Glomerular visceral epithelial cell (primary cell): ENCODE data around the gene MIEF1.

Source experiments
- DNase-seq: peaks from one replicate; pipeline ENCODE4 v3.0.0-alpha.2; 2016; ENCODE audit errors: extremely low spot score

The MIEF1 gene

DNA sequence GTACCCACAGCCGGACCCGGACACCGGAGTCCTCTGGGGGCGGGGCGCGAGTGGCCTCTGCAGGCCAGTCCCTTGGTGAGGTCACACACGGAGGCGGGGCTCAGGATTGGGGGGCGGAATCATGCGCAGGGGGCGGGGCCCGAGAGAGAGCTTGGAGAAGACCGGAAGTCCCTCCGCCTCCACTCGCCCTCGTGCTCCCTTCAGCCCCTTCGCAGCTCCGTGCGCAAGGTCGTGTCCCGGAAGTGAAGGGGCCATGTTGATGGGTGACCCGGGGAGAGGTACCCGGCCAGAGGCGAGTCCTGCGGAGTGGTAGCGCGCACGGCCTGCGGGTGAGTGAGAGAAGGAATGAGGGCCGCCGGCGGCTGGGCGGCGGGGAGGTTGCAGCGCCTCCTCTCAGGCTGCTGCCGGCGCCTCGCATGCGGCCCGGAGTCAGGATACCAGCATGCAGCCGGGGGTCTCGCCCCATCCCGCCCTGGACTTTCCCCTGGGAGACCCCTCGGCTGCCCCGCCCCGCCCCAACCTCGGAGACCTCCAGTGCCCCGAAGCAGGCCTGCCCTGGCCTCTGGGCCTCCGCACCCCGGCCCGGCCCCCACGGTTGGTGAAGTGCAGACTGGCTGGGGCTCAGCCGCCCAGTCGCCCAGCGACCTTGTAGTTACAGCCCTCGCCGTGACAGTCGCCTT is at the start of gene MIEF1:
TSS of gene MIEF1 (plus strand) at position 182 of the 680 bp plus-strand sequence. CDS start 9,005 bp downstream, outside the sequence.
- peak; percentile 94 for DNase-seq

DNA sequence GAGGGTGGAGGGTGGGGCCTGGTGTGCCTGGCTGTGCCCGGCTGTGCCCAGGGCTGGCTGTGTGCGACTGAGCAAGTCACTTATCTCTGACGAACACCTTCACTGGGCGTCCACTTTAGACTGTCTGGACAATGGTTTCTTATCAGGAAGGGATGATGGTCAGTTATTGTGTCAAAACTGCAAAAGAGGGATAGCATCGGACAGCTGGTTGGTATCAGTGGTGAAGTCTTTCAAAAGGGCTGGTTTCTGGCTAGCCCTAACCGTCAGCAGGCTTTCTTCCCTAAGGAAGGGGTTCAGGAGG is 49.4 kb upstream of the MIEF1 start:
- DNase-seq: no peak

DNA sequence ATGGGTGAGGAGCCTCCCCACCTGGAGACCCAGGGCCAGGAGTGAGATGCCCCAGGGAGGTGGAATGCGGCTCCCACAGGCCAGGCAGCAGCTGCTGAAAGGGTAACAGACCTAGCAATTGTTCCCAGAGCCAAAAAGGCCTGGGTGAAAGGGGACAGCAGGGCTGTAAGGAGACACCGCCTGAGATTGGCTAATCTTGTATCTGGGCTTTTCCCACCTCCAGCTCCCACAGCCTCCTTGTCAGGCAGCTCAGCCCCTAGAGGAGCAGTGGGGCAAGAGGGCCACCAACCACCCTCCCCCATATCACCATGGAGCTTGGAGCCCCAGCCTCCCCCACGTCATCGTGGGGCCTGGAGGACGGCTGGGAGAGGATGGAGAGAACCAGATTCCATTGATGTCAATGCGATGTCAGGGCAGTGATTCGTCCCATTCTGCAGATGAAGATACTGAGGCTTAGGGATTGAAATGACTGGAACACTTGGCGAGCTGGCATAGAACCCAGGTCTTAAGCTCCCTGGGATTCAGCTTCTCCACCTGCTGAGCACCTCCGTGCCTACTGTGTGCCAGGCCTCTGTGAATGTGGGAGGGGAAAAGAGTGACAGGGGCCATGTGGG is 48.2 kb upstream of the MIEF1 start:
- DNase-seq: no peak

DNA sequence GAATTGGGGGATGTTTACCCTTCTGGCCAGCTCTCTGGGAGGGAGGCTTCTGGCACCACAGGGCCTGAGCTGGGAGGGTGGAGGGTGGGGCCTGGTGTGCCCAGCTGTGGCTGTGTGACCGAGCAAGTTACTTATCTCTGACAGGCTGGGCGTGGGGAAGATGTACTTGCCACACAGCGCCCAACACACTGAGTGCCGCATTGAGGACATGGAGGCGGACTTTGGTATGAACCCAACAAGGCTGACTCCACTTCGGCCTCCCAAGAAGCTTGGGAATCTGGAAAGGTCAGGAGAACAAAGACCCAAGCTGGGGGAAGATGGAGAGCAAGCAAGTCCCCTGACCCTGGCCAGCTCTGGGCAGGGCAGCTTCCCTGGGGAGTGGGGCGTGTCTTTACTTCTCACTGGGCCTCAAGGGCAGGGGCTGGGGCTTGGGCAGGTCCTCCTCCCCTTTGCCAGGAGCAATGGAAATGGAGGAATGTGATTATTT is 47.7 kb upstream of the MIEF1 start:
- no peak for DNase-seq

DNA sequence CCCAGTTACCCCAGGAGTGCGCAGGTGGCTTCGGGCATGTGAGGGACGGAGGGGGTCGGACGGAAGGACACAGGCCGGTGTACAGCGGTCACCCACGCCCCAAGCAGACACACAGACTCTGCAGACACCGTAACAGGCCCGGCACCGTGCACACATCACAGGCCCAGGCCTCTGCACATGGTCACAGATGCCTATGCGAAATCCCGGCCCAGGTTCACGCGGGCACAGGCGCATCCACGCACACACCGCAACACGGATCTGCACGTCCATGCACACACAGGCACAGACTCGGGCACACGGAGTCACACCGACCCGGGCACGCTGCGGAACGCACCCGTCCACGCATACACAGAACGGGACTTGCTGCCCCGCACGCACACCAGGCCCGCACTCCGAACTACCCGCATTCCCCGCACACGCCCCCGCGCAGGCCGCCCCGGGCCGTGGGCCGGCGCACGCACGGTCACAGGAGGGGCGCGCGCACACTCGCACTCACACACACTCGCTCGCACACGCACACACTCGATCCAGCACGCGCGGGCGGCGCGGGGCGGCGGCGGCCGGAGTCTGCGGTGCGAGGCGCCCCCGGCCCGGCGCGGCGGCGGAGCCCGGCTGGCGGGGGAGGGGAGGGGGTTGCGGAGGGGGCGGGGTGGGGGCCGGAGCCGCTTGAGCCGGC is 45.4 kb upstream of the MIEF1 start, which contains the start of gene MGAT3:
TSS of gene MGAT3 (plus strand) at position 491 of the 676 bp plus-strand sequence. CDS start 30,336 bp downstream, outside the sequence.
- DNase-seq: no peak

DNA sequence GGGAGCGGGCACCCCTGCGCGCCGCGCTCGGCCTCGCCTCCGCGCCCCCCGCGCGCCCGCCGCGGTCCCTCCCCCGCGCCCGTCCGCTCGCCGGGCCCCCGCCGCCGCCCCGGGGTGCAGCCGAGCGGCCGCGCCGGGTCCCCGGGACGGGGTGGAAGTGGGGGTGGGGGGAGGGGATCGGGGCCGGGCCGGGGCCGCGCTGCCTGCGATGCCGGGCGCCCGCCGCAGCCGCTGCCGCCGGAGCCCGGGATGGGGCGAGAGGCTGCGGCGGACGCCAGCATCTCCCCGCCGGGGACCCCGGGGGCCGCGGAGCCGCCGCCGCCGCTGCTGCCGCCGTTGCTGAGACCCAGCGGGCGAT is 44.9 kb upstream of the MIEF1 start:
- no peak for DNase-seq

DNA sequence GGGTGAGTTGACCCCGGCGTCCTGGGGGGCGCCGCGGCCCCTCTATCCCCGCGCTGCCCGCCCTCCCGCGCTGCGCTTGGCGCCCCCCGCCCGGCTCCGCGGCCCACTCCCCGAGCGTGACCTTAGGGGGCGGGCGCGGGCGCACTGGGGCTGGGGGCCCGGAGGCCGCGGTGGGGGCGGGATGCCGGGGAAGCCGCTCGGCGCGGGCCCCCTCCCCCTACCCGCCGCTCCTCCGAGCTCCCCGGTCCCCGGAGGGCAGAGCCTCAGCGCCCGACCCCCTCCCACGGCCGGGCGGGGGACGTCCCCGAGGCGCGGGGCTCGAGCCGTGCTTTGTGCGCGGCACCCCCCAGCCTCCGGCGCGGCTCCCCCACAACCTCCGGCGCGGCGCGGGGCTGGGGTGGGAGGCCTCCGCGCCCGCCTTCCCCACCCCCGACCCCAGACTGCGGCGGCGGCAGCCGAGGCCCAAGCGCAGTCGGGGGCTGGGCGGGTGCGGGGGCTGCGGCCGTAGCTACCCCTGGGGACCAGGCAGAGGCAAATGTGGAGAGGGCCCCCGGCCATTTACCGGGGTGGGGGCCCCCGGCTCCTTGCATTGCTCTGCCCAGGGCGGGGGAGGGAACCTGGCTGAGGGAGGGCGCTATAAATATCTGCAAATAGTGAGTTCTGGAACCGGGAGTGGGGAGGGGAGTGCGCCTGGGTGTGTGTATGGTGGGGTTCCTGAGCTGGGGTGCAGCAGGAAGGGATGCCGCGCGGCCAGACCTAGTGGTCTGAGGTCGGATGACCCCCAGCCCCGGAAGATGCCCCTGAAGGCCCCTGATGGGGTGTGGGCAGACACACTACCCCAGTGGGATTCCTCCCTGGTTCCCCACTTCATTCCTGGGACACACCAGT is 44.3 kb upstream of the MIEF1 start:
- DNase-seq: no peak

DNA sequence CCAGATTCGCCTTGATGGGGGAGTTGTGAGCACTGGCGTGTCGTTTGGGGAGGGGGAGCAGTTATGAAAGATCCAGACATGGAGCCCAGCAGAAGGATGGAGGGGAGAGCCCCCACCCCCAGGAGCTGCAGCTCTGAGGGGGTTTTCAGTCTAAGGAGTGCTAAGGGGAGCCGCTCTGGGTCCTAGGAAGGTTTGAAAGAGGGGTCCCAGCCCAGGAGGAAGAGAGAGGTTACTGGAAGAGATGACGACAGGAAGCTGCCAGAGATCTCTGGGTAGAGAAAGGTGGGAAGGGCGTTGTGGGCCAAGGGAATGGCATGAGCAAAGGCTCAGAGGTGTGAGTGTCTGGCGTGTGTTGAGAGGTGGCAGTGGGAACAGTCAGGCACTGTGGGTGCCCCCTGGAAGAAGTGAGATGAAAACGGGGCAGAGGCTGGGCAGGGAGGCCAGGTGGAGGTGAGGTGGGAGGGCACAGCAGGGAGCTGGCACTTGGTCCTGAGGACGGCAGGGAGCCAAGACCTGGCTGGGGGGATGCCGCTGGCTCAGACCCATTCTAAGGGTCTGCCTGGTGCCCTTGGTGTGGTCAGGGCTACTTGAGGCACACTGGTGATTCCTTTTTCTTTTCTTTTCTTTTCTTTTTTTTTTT is 43.5 kb upstream of the MIEF1 start:
- DNase-seq: no peak

DNA sequence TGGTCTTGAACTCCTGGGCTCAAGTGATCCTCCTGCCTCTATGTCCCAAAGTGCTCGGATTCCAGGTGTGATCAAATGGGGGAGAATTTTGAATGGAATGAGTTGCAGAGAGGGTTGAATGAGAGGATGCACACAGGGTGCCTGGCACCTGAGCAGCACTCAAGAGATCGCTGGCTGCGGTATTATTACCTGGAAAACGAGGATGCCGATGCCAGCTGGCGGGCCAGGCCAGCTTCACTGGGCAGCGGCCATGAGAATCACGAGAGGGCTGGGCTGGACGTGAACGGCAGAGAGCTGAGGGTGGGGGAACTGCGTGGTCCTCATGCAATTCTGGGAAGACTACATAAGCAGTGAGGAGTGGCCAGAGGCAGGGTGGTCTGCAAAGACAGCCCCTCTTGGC is 42.4 kb upstream of the MIEF1 start:
- DNase-seq: no peak

DNA sequence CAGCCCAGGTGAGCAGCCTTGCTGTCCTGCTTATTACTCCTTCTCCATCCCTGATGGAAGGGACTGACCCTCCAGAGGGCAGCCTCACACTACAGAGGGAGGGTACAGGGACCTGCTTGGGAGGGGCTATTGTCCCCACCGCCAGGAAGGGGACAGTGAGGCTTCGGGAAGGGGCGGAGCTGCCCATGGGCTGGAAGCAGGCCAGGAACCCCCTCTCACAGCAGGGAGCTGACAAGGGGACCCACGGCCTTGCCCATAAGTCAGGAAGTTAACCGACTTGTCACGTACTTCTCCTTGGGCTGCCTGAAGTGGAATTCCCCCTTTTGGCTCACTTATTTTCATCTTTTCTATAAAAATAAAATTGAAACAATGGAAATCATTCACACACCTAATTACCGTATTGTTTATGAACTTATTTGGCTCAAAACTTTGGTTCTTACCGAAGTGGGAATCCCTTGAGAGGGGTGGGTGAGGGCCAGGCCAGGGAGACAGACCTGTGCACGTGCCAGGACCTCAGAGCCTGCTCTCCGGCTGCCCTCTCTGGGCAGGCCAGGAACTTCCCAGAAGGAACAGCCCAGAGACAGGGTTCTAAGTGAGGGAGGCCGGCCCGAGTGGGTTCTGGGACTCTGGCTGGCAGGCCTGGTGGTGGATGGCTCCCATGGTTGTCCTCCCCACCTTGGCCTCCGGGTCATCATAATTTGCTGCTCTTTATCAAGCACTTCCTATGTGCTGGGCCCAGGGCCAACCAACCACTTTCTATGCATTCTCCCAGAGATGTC is 39.5 kb upstream of the MIEF1 start:
- DNase-seq: no peak

DNA sequence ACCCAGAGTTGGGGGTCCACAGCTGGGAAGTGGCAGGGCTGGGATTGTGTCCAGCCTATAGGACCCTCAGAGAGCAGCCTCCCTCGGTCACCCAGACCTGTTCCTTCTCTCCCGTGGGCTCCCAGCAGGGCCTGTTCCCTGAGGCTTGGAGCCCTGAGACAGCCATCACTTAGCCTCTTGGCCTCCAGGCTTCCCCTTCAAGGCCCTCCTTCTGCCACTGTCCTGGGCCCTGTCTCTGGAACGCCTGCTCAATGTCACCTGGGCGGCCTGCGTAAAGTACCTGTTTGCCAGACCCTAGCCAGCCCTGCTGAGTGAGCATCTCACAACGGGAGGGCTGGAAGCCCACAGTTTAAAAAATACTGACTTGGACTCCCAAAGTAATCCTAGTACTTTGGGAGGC is 38.8 kb upstream of the MIEF1 start:
- no peak for DNase-seq

DNA sequence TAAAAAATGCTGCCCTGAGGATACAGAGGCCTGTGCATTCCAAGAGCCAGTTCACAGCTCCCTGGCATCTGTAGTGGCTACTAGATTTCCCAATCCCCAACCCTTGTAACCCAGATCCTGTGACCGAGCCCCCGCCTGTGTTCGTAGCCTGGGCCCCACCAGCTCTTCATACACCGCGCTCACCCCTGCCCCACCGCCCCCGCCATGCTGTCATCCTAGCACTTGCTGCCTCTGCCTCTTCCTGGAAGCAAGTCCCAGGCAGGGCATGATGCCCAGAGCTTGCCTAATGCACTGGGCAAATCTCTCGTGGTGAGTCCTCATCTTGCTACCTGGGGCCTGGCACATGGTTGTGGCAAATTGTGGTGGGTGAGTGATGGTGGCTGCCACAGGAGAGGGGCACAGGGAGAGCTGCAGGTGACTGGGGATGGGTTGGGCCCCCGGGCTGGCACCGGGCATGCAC is 38.1 kb upstream of the MIEF1 start:
- peak; percentile 21 for DNase-seq

DNA sequence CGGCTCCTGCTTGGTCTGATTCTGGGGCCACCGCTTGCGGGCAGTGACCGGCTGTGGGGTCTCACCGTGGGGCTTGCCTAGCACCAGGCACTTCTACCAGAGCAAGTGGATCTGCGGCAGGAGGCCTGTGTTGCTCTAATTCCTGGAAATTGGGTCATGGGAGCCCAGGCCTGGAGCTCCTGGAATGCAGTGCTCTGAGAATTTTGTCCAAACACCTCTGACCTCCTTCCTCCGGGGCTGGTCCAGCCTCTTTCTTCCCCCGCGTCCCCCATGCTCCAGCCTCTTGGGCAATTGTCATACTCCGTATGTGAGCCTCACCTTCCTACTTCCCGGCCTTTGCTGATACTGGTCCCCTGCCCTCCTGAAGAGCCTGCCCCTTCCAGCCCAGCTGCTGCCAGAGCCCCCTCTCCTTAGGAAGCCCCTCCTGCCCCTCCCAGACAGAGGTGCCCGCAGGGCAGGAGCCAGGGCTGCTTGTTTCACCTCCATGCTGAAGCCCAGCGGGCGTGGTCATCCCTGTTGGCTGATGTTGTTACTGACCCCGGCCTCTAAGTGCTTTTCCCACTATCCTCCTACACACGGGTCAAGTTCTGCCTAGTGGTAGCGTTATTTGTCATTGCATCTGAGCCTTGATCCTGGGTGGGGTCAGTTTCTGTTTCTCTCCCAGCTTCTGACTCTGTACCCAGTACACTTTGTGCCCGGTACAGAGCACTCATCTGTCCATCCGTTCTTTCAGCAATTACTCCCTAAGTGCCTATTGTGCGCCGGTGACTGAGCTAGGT is 35.7 kb upstream of the MIEF1 start:
- DNase-seq: no peak

DNA sequence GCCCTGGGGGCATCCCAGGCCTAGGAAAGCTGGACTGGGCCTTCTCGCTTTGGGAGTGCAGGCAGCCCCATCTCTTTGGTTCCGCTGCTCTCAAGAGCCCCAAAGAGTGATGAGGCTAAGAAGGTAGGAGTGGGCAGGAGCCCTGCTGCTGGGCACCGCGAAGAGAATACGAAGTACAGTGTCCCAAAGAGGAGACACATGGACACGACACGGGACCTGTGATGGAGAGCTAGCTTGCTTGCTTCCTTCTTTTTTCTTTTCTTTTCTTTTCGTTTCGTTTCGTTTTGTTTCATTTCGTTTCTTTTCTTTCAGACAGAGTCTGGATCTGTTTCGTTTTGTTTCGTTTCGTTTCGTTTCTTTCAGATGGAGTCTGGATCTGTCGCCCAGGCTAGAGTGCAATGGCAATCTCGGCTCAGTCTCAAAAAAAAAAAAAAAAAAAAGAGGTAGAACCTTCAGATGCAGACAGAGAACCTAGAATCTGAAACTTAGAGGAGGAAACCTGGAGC is 34.6 kb upstream of the MIEF1 start:
- DNase-seq: no peak

DNA sequence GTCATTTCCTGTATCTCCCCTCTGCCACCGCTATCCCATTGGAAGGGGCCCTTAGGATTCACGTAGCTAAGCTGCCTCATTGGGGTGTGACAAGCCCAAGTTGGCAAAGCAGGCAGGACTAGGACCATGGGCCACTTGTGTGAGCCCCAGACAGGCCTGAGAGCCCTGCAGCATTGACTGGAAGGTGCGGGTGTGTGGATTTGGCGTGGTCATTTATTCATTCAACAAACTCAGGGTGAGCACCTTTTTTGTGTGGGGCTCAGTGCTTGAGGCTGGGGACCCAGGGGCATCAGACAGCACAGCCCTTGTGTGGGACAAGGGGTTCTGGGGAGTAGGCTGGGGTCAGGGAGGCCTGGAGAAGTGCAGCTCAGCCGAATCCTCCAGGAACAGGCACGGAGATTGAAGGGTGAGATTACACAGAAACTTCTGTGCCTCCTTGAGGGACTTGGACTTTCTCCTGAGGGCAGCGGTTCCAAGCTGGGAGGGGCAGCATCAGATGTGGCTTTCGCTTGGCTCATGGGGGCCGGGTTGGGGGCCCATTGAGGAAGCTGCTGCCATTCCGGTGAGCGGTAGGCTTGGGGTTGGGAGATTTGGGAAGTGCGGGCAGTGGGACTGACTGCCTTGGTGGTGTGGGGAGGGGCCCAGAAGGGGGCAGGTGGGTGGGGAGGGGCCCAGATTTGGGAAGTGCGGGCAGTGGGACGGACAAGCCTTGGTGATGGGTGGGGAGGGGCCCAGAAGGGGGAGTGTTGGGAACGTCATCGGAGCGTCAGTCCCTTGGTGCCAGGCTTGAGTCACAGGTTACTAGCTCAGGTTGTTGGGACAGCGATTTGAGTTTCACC is 33.4 kb upstream of the MIEF1 start:
- DNase-seq: no peak

DNA sequence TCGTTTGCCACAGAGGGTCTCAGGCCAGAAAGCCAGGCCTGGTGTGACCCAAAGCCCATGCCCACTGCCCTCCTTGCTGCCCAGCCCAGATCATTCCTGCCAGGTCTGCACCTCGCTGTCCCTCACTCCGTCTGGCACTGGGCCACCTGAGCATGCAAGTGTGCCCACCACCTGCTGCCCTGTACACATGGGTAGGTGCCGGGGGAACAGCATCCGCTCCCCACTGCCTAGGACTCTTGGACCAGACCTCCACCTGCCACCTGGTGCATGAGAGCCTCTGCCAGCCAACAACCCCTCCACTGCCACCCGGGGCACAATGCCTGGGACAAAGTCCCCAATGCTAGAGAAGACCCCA is 32.8 kb upstream of the MIEF1 start:
- no peak for DNase-seq

DNA sequence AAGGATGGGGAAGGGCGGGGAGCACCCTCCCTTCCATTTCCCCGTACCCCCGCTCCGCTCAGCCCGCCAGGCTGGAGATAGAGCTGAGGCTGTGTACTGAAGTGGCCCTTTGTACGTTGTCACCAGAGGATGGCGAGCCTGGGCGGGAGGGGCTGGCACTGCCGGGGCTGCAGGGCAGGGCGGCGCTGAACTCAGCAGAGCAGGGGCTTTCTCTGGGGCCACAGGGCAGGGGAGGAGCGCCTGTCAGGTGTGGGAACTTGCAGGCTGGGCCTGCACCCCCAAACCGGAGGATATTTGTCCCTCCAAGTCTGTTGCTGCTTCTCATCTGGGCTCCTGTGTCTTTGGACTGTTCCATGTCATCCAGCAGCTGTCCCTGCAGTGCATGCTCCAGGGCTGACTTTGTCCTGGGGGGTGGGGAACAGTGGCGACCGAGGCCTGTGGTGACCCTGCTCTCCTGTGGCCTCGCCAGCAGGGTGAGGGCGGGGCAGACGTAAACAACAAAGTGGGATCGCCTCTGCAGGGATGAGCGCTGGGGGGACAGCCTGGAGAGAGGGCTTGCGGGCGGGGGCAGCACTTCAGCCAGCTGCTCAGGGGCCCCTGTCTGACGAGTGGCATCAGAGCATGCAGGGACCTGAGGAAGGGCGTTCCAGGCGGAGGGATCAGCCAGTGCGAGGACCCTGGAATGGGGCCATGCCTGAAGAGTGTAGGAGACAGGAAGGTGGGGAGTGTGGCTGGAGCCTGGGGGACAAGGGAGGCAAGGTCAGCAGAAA is 32.2 kb upstream of the MIEF1 start:
- DNase-seq: no peak
